SU-DHL-6 (cell line): ENCODE results near the gene RGS6.

Experiments
- H2AFZ ChIP-seq: fragments of 200-600 bp; sonication (generic); 2 replicates; pipeline ENCODE4 v1.6.1; 2014; ENCODE audit warnings: low read depth, mild to moderate bottlenecking, moderate library complexity, mixed read lengths, antibody characterized with exemption, low read length; ENCODE audit not compliant: severe bottlenecking
- H3F3A ChIP-seq: fragments of 200-600 bp; shearing (Covaris generic); 2 replicates; pipeline ENCODE4 v1.6.0; 2016; ENCODE audit warnings: antibody characterized with exemption, mild to moderate bottlenecking; ENCODE audit not compliant: insufficient read depth
- H3K27ac ChIP-seq: fragments of 200-600 bp; sonication (generic); 2 replicates; pipeline ENCODE4 v1.5.1; 2016; ENCODE audit warnings: low read depth, mild to moderate bottlenecking, low read length, moderate library complexity, mixed read lengths
- H3K27me3 ChIP-seq: fragments of 200-600 bp; sonication (generic), shearing (Covaris generic); 2 replicates; pipeline ENCODE4 v1.6.0; 2014; ENCODE audit warnings: mild to moderate bottlenecking, low read length
- H3K36me3 ChIP-seq: fragments of 200-600 bp; sonication (generic); 2 replicates; pipeline ENCODE4 v1.6.1; 2014; ENCODE audit warnings: mild to moderate bottlenecking, low read length, mixed read lengths
- H3K4me2 ChIP-seq: fragments of 300-600, 200-600 bp; shearing (Covaris generic), sonication (generic); 2 replicates; pipeline ENCODE4 v1.6.0; 2014; ENCODE audit warnings: low read length, low read depth, mild to moderate bottlenecking; ENCODE audit not compliant: poor library complexity, severe bottlenecking
- H3K4me3 ChIP-seq: fragments of 200-600 bp; sonication (generic); 2 replicates; pipeline ENCODE4 v1.5.1; 2014; ENCODE audit warnings: antibody characterized with exemption, low read length, mild to moderate bottlenecking, mixed read lengths; ENCODE audit not compliant: insufficient read depth, poor library complexity, severe bottlenecking
- H3K79me2 ChIP-seq: fragments of 200-600 bp; sonication (generic); 2 replicates; pipeline ENCODE4 v1.6.1; 2014; ENCODE audit warnings: mild to moderate bottlenecking, low read length, moderate library complexity; ENCODE audit not compliant: insufficient read depth
- H3K9ac ChIP-seq: fragments of 200-600 bp; sonication (generic); 2 replicates; pipeline ENCODE4 v1.7.0; 2014; ENCODE audit warnings: mild to moderate bottlenecking, low read length
- H3K9me2 ChIP-seq: fragments of 200-600 bp; sonication (generic); replicated peaks from 2 replicates; pipeline ENCODE4 v1.6.1; 2014; ENCODE audit warnings: low read length; ENCODE audit not compliant: insufficient read depth
- H3K9me3 ChIP-seq: fragments of 200-600 bp; sonication (generic); 2 replicates; pipeline ENCODE4 v1.6.1; 2014; ENCODE audit warnings: low read length, mixed read lengths; ENCODE audit not compliant: insufficient read depth
- H4K20me1 ChIP-seq: fragments of 200-600 bp; sonication (generic); 2 replicates; pipeline ENCODE4 v1.6.1; 2014; ENCODE audit warnings: low read depth, mild to moderate bottlenecking, antibody characterized with exemption, low read length, moderate library complexity, mixed read lengths
- EZH2phosphoT487 ChIP-seq: fragments of 200-600 bp; sonication (generic), shearing (Covaris generic); conservative IDR thresholded peaks from 2 replicates; pipeline ENCODE4 v1.6.1; 2018; ENCODE audit warnings: mild to moderate bottlenecking, antibody characterized with exemption, low read length, moderate library complexity, mixed read lengths
- TF ChIP-seq, protein P1 (sequence below): fragments of 200-600 bp; sonication (generic); IDR thresholded peaks from one replicate; pipeline ENCODE4 v1.5.1; 2017; ENCODE audit warnings: antibody characterized with exemption, mild to moderate bottlenecking, low read length, moderate library complexity; ENCODE audit not compliant: insufficient read depth, poor library complexity, severe bottlenecking

Gene RGS6

DNA sequence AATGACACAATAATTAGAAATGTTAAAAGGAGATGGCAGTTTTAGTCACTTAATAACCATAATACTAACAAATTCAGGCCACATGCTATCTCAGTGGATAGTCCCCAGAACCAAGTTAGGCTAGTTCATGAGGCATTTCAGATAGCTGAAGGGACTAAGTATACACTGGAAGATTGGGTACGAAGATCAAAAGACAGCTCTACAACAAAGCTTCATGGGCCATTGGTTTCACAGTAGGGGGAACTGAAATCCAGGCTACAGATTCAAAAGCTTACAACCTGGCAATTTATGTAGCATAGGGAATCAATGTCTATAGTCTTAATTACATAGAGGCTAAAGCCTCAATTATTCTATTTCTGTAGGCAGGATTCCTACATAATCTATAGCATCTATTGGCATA is 343.0 kb downstream of the RGS6 start:
- Histone ChIP-seq H3K36me3 (no peaks in the 10 kb centered on the region), H4K20me1 (no peaks in the 10 kb centered on the region), H3K4me3 (no peak overlapping the region), H3K9me3 (no peaks in the 10 kb centered on the region), H3K9me2 (no peaks in the 10 kb centered on the region), H3K79me2 (no peaks in the 10 kb centered on the region), H3F3A (no peaks in the 10 kb centered on the region), H3K9ac (no peak overlapping the region), H2AFZ (no peak overlapping the region), H3K27ac (no peak overlapping the region), H3K4me2 (no peak overlapping the region), H3K27me3 (no peaks in the 10 kb centered on the region)
- TF ChIP-seq, protein P1, sequence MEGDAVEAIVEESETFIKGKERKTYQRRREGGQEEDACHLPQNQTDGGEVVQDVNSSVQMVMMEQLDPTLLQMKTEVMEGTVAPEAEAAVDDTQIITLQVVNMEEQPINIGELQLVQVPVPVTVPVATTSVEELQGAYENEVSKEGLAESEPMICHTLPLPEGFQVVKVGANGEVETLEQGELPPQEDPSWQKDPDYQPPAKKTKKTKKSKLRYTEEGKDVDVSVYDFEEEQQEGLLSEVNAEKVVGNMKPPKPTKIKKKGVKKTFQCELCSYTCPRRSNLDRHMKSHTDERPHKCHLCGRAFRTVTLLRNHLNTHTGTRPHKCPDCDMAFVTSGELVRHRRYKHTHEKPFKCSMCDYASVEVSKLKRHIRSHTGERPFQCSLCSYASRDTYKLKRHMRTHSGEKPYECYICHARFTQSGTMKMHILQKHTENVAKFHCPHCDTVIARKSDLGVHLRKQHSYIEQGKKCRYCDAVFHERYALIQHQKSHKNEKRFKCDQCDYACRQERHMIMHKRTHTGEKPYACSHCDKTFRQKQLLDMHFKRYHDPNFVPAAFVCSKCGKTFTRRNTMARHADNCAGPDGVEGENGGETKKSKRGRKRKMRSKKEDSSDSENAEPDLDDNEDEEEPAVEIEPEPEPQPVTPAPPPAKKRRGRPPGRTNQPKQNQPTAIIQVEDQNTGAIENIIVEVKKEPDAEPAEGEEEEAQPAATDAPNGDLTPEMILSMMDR = no peak
- TF ChIP-seq EZH2phosphoT487 = no peak

DNA sequence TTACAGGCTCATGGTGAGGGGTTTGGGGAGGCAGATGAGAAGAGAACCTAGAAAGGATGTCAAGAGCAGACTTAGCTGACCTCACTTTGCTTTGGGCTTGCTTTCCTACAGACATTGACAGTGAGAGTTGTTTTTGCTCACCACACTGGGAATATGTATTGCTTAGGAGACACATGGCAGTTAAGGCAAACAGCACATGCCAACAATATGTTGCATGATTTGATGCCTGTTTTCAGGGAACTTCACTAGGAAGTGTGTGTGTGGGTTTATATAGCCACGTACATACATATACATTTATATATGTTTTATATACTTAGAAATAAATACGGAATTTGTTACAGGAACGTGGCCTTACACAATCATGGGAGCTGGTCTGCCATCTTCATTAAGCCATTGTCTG is 346.1 kb downstream of the RGS6 start:
- H3K9me2 ChIP-seq = no peaks in the 10 kb centered on the region
- 0 out of 2 replicates have a peak, but pooled peaks cover 6% of the 10 kb centered on the region for H3K9me3 ChIP-seq
- H3K4me3 ChIP-seq = no peak overlapping the region
- H2AFZ ChIP-seq = no peak overlapping the region
- H3K27me3 ChIP-seq = no peaks in the 10 kb centered on the region
- no peak overlapping the region for H3K9ac ChIP-seq
- H3K4me2 ChIP-seq = no peak overlapping the region
- H3K27ac ChIP-seq = no peak overlapping the region
- H4K20me1 ChIP-seq = no peaks in the 10 kb centered on the region
- no peaks in the 10 kb centered on the region for H3K79me2 ChIP-seq
- no peaks in the 10 kb centered on the region for H3K36me3 ChIP-seq
- TF ChIP-seq, protein P1 = no peak
- no peak for TF ChIP-seq EZH2phosphoT487
- H3F3A ChIP-seq = no peaks in the 10 kb centered on the region

DNA sequence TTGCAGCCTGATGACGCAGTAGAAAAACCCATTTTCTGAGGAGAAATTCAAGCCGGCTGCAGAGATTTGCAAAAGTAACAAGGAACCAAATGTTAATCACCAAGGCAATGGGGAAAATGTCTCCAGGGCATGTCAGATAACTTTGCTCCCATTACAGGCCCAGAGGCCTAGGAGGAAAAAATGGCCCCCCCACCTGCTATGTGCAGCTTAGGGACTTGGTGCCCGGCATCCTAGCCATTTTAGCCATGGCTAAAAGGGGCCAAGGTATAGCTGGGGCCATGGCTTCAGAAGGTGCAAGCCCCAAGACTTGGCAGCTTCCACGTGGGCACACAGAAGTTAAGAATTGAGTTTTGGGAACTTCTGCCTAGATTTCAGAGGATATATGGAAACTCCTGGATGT is 351.9 kb downstream of the RGS6 start:
- H3K4me2 ChIP-seq = no peak overlapping the region
- no peaks in the 10 kb centered on the region for H3K79me2 ChIP-seq
- no peaks in the 10 kb centered on the region for H3K9me2 ChIP-seq
- no peaks in the 10 kb centered on the region for H3F3A ChIP-seq
- no peaks in the 10 kb centered on the region for H3K36me3 ChIP-seq
- no peak overlapping the region for H3K4me3 ChIP-seq
- TF ChIP-seq EZH2phosphoT487 = no peak
- TF ChIP-seq, protein P1 = no peak
- H2AFZ ChIP-seq = no peak overlapping the region
- H3K9me3 ChIP-seq = peaks cover 23% of the 10 kb centered on the region; the same call in 1 of the 2 replicates
- no peaks in the 10 kb centered on the region for H4K20me1 ChIP-seq
- H3K9ac ChIP-seq = no peak overlapping the region
- H3K27me3 ChIP-seq = no peaks in the 10 kb centered on the region
- H3K27ac ChIP-seq = no peak overlapping the region

DNA sequence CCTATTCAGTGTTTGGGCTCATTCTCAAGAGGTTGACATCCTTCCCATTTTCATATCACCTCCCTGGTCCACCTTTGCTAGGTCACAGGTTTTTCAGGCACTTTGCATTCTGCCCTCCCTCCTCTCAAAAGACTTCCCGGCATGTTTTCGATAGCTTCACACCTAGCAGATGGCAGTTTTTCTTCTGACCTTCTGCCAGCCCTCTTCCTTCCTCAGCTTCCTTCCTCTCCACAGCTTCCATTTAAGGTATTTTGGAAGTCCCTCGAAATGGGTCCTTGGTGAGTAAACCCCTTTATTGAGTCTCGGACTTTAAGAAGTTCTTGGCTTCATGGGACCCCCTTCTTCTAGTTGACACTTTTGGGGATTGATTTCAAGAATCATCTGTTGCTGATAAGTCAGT is 358.0 kb downstream of the RGS6 start:
- no peaks in the 10 kb centered on the region for H3K27me3 ChIP-seq
- H3K27ac ChIP-seq = no peak overlapping the region
- H3K36me3 ChIP-seq = no peaks in the 10 kb centered on the region
- H2AFZ ChIP-seq = no peak overlapping the region
- H4K20me1 ChIP-seq = no peaks in the 10 kb centered on the region
- no peaks in the 10 kb centered on the region for H3K79me2 ChIP-seq
- peaks cover 6% of the 10 kb centered on the region; the same call in 1 of the 2 replicates for H3K9me3 ChIP-seq
- no peaks in the 10 kb centered on the region for H3F3A ChIP-seq
- H3K9me2 ChIP-seq = no peaks in the 10 kb centered on the region
- TF ChIP-seq, protein P1 = no peak
- TF ChIP-seq EZH2phosphoT487 = no peak
- H3K4me2 ChIP-seq = no peak overlapping the region
- no peak overlapping the region for H3K4me3 ChIP-seq
- H3K9ac ChIP-seq = no peak overlapping the region
